MCF 10A (cell line): ENCODE data around the gene GFRAL. TPM values are rescaled to one million over a fixed set of nuclear protein-coding genes. Genes with fewer than 3 reads are reported as not detected.

Experiments
- BruUV-seq: library from RNA; stranded (reverse); fragments of 400-500 nt; replicated peaks from 2 replicates; lab custom pipeline; 2021; lab: Mats Ljungman, UMichigan
- CTCF ChIA-PET: fragments of 300-600 bp; sonication (Branson Sonifier 250); formaldehyde crosslinking; extraction: SDS; loops from one replicate; lab custom pipeline; 2021; ENCODE audit warnings: antibody characterized with exemption, inconsistent platforms; lab: Yijun Ruan, JAX
- POLR2A ChIA-PET: fragments of 300-600, 350-650 bp; sonication (Branson Sonifier 250); formaldehyde crosslinking; extraction: SDS; loops from one replicate; lab custom pipeline; 2020; ENCODE audit warnings: antibody characterized with exemption, inconsistent platforms; lab: Yijun Ruan, JAX
- DNase-seq: peaks from one replicate; pipeline ENCODE4 v3.0.0-alpha.2; 2018; ENCODE audit not compliant: unreplicated experiment
- H3K27ac Mint-ChIP-seq: one replicate; pipeline ENCODE4 v1.8.0; 2022; ENCODE audit warnings: mild to moderate bottlenecking, low read depth, mixed read lengths; ENCODE audit not compliant: unreplicated experiment
- H3K27me3 Mint-ChIP-seq: one replicate; pipeline ENCODE4 v1.8.0; 2022; ENCODE audit warnings: mixed read lengths; ENCODE audit not compliant: insufficient read depth, unreplicated experiment
- H3K36me3 Mint-ChIP-seq: one replicate; pipeline ENCODE4 v1.8.0; 2022; ENCODE audit warnings: mild to moderate bottlenecking, moderate library complexity, mixed read lengths; ENCODE audit not compliant: insufficient read depth, unreplicated experiment
- H3K4me1 Mint-ChIP-seq: one replicate; pipeline ENCODE4 v1.8.0; 2022; ENCODE audit warnings: mixed read lengths; ENCODE audit not compliant: insufficient read depth, unreplicated experiment
- H3K4me3 Mint-ChIP-seq: one replicate; pipeline ENCODE4 v1.8.0; 2022; ENCODE audit warnings: mild to moderate bottlenecking, moderate library complexity, mixed read lengths; ENCODE audit not compliant: unreplicated experiment
- H3K9me3 Mint-ChIP-seq: one replicate; pipeline ENCODE4 v1.8.0; 2022; ENCODE audit warnings: mixed read lengths; ENCODE audit not compliant: unreplicated experiment
- CTCF ChIP-seq: fragments of 200-600 bp; IDR thresholded peaks from one replicate; pipeline ENCODE4 v1.8.0; 2022; ENCODE audit warnings: antibody characterized with exemption, mild to moderate bottlenecking; ENCODE audit not compliant: unreplicated experiment
- intact Hi-C: fragments of 100-400 bp; cut with micrococcal nuclease; formaldehyde crosslinking; loops from 2 replicates; pipeline ENCODE4 v1.14.1; 2022
- total RNA-seq: library from RNA; stranded (reverse); gene quantifications from 2 replicates; pipeline ENCODE4 v1.2.3, GENCODE V29; 2022

GFRAL gene
- total RNA-seq, 1 experiment from 2014 or later = not detected

DNA sequence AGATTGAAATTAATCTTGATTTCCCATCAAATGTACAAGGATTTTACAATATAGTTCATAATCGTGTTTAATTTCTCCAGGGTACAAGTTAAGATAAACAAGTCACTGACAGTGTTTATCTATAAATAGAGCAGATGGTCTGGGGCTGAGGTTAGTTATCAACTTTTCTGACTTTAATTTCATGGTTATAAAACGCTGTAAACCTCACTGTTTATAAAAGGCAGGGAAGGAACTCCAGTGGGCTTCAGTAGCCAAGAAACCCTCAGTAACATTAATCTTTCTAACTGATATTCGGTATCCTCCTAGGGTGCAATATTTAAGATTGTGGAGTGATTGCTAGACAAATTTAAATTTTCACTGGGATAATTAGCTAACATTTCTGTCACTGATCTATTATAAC, 68.6 kb downstream of the GFRAL start:
- no TSS peak for BruUV-seq
- ChIA-PET POLR2A (no interaction called here), CTCF (no interaction called here)
- Mint-ChIP-seq H3K27ac (no peak overlapping the region), H3K9me3 (no peaks in the 10 kb centered on the region), H3K27me3 (no peaks in the 10 kb centered on the region), H3K36me3 (no peaks in the 10 kb centered on the region), H3K4me3 (no peak overlapping the region), H3K4me1 (no peaks in the 10 kb centered on the region)
- no peak for DNase-seq
- no peak for TF ChIP-seq CTCF
- intact Hi-C loops = no loop called here

GRCh38 chr6:55397986-55398385, 70.7 kb downstream of the GFRAL start:
- Mint-ChIP-seq H3K27ac (no peak overlapping the region), H3K4me1 (no peaks in the 10 kb centered on the region), H3K4me3 (no peak overlapping the region), H3K9me3 (no peaks in the 10 kb centered on the region), H3K36me3 (no peaks in the 10 kb centered on the region), H3K27me3 (no peaks in the 10 kb centered on the region)
- DNase-seq = no peak
- TF ChIP-seq CTCF = no peak
- ChIA-PET CTCF (no interaction called here), POLR2A (interaction anchor here (0.6 kb wide), 1 partner anchor 68 kb away, joined by 3 read pairs; no protein-coding TSS in a partner anchor)
- intact Hi-C loops = no loop called here
- BruUV-seq = no TSS peak

DNA sequence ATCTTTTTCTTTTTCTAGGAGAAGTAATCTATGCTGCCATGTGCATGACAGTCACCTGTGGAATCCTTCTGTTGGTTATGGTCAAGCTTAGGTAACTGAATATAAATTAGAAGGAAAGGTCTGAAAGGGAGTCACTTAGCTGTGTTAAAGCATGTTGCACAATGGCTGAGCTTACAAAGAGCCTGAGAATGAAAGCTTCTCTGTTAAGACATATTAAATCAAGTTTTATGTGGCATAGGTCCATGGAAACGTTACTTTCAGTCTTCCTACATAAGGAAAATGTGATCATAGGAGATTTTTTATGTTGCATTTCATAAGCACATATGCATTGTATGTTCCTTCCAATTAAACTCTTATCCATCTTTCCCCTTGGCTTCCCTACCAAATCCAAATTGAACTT, 72.1 kb downstream of the GFRAL start:
- intact Hi-C loops = no loop called here
- ChIA-PET CTCF (no interaction called here), POLR2A (interaction anchor here (0.7 kb wide), 1 partner anchor 261 kb away, joined by 3 read pairs; no protein-coding TSS in a partner anchor)
- Mint-ChIP-seq H3K27me3 (no peaks in the 10 kb centered on the region), H3K9me3 (no peaks in the 10 kb centered on the region), H3K36me3 (no peaks in the 10 kb centered on the region), H3K4me1 (no peaks in the 10 kb centered on the region), H3K27ac (no peak overlapping the region), H3K4me3 (no peak overlapping the region)
- no peak for TF ChIP-seq CTCF
- peak; percentile 1 for DNase-seq
- BruUV-seq = no TSS peak

- Mint-ChIP-seq H3K27ac (no peak overlapping the region), H3K27me3 (no peaks in the 10 kb centered on the region), H3K4me3 (no peak overlapping the region), H3K36me3 (no peaks in the 10 kb centered on the region), H3K4me1 (peaks cover 4% of the 10 kb centered on the region), H3K9me3 (no peaks in the 10 kb centered on the region)
- TF ChIP-seq CTCF = no peak
- peak; percentile 38 for DNase-seq
- no TSS peak for BruUV-seq
- intact Hi-C loops = no loop called here
- ChIA-PET POLR2A (no interaction called here), CTCF (interaction anchor here (1.1 to 1.2 kb wide), 2 partner anchors 39 to 42 kb away, joined by 3 to 5 read pairs; no protein-coding TSS in a partner anchor)
Observed at GRCh38 chr6:55405474-55406235, 78.4 kb downstream of the GFRAL start.
